ENCODE data around the gene RPUSD1. TPM values are rescaled to one million over a fixed set of nuclear protein-coding genes. Genes with fewer than 3 reads are reported as not detected.

The RPUSD1 gene
- total RNA-seq, 1 experiment from 2014 or later = 59.9 TPM

GRCh38 chr16:813916-814412, 25.8 kb upstream of the RPUSD1 start:
- Histone ChIP-seq H3K9ac (ENCODE audit: low read length) (no peak overlapping the region), H3K27ac (ENCODE audit: low read depth, low read length) (0 out of 2 replicates have a peak overlapping the region, but pooled peaks have one; percentile 17), H3K36me3 (ENCODE audit: control insufficient read depth in 1 of 2, insufficient read depth in 2 of 2, low read length in 2 of 2) (no peaks in the 10 kb centered on the region), H3K4me1 (ENCODE audit: control insufficient read depth in 1 of 2, insufficient read depth in 2 of 2, low read length in 2 of 2) (peaks cover 24 to 31% of the 10 kb centered on the region in 2 experiments), H3K4me3 (replicated peaks in 1 of 2; ENCODE audit: low read depth in 1 of 2, low read length in 2 of 2) (no peak overlapping the region), H3K9me3 (ENCODE audit: control insufficient read depth in 1 of 2, insufficient read depth in 1 of 2, low read depth in 1 of 2, low read length in 2 of 2) (no peaks in the 10 kb centered on the region; a peak in 1 of 4 replicates), H3K27me3 (ENCODE audit: insufficient read depth, low read length) (no peaks in the 10 kb centered on the region), H2AFZ (ENCODE audit: low read depth, low read length, poor library complexity, severe bottlenecking) (no peak overlapping the region), H4K20me1 (ENCODE audit: insufficient read depth) (no peaks in the 10 kb centered on the region), H3K79me2 (ENCODE audit: insufficient read depth, low read length) (no peaks in the 10 kb centered on the region), H3K4me2 (ENCODE audit: low read length) (peak overlapping the region; percentile 32), H3K9me2 (ENCODE audit: insufficient read depth) (no peaks in the 10 kb centered on the region)
- ChIA-PET RAD21 (ENCODE audit: low non-redundant PET in 1 of 2, low total read pairs in 2 of 2, uncharacterized antibody in 2 of 2, unreplicated experiment in 2 of 2) (no interaction called here), CTCF (no interaction called here), POLR2A (no interaction called here)
- DNase-seq (ENCODE audit: low read depth, low spot score) (no peak), ATAC-seq (no peak)
- intact Hi-C loops (cut with micrococcal nuclease) = loop anchor here (1.0 kb wide), 2 partner anchors 64 to 241 kb away; no protein-coding TSS in a partner anchor
- no TSS peak for BruUV-seq (replicated peaks)
- TF ChIP-seq CTCF (IDR thresholded peaks at IDR 0.05 in 2 of 3, conservative IDR thresholded peaks at IDR 0.05 in 1 of 3; ENCODE audit: borderline replicate concordance in 1 of 3, insufficient read depth in 1 of 3, low read depth in 2 of 3, low read length in 2 of 3) (peak in 1 of 3 experiments; percentile 2; a peak in 2 of 6 replicates), EZH2phosphoT487 (IDR thresholded peaks at IDR 0.05; ENCODE audit: borderline replicate concordance) (no peak), ELF1 (IDR thresholded peaks at IDR 0.05; ENCODE audit: borderline replicate concordance, low read depth) (no peak)

GRCh38 chr16:813204-813915, 25.2 kb upstream of the RPUSD1 start:
- H3K79me2 ChIP-seq (ENCODE audit: insufficient read depth, low read length) = no peaks in the 10 kb centered on the region
- ATAC-seq = peak; percentile 75
- no peak overlapping the region for H3K4me3 ChIP-seq (replicated peaks in 1 of 2; ENCODE audit: low read depth in 1 of 2, low read length in 2 of 2)
- DNase-seq (ENCODE audit: low read depth, low spot score) = no peak
- H3K27ac ChIP-seq (ENCODE audit: low read depth, low read length) = 0 out of 2 replicates have a peak overlapping the region, but pooled peaks have one; percentile 17
- no peaks in the 10 kb centered on the region; a peak in 1 of 4 replicates for H3K9me3 ChIP-seq (ENCODE audit: control insufficient read depth in 1 of 2, insufficient read depth in 1 of 2, low read depth in 1 of 2, low read length in 2 of 2)
- H3K4me1 ChIP-seq (ENCODE audit: control insufficient read depth in 1 of 2, insufficient read depth in 2 of 2, low read length in 2 of 2) = peaks cover 24 to 35% of the 10 kb centered on the region in 2 experiments
- ChIA-PET RAD21 (ENCODE audit: low non-redundant PET in 1 of 2, low total read pairs in 2 of 2, uncharacterized antibody in 2 of 2, unreplicated experiment in 2 of 2) (no interaction called here), CTCF (no interaction called here), POLR2A (no interaction called here)
- BruUV-seq (replicated peaks) = no TSS peak
- no peaks in the 10 kb centered on the region for H3K36me3 ChIP-seq (ENCODE audit: control insufficient read depth in 1 of 2, insufficient read depth in 2 of 2, low read length in 2 of 2)
- H3K27me3 ChIP-seq (ENCODE audit: insufficient read depth, low read length) = no peaks in the 10 kb centered on the region
- intact Hi-C loops (cut with micrococcal nuclease) = loop anchor here (1.0 kb wide), 1 partner anchor 242 kb away; no protein-coding TSS in a partner anchor
- no peaks in the 10 kb centered on the region for H4K20me1 ChIP-seq (ENCODE audit: insufficient read depth)
- no peaks in the 10 kb centered on the region for H3K9me2 ChIP-seq (ENCODE audit: insufficient read depth)
- H3K4me2 ChIP-seq (ENCODE audit: low read length) = peak overlapping the region; percentile 32
- no peak overlapping the region for H3K9ac ChIP-seq (ENCODE audit: low read length)
- no peak overlapping the region for H2AFZ ChIP-seq (ENCODE audit: low read depth, low read length, poor library complexity, severe bottlenecking)
- peak in 2 of 3 experiments; percentile 51 to 62; a peak in 5 of 6 replicates for TF ChIP-seq CTCF (IDR thresholded peaks at IDR 0.05 in 2 of 3, conservative IDR thresholded peaks at IDR 0.05 in 1 of 3; ENCODE audit: borderline replicate concordance in 1 of 3, insufficient read depth in 1 of 3, low read depth in 2 of 3, low read length in 2 of 3)
- TF ChIP-seq MAX (IDR thresholded peaks at IDR 0.05) = no peak
- no peak for TF ChIP-seq FOSL1 (IDR thresholded peaks at IDR 0.05; ENCODE audit: low read depth)
- no peak for TF ChIP-seq EGR1 (IDR thresholded peaks at IDR 0.05; ENCODE audit: low read depth)
- peak; percentile 82 for TF ChIP-seq RAD21 (IDR thresholded peaks at IDR 0.05; ENCODE audit: low read depth)
- no peak for TF ChIP-seq SIN3A (IDR thresholded peaks at IDR 0.05; ENCODE audit: low read depth)
- no peak for TF ChIP-seq YY1 (IDR thresholded peaks at IDR 0.05; ENCODE audit: extremely low read depth, insufficient replicate concordance, low read depth, low read length)
- TF ChIP-seq CEBPB (IDR thresholded peaks at IDR 0.05; ENCODE audit: low read depth) = no peak
- no peak for TF ChIP-seq TCF7L2 (IDR thresholded peaks at IDR 0.05; ENCODE audit: borderline replicate concordance, extremely low read depth, insufficient read depth, insufficient read length)

Measured in HCT116 (cell line).